CD4-positive, alpha-beta T cell treated with Interleukin-6 for 4 hours (primary cell): ENCODE measurements around the gene KIF3B.
"Not testable (repeated sequence)": the region's sequence is repeated elsewhere in the genome, so short reads cannot be mapped to it uniquely, and the experiment has no call there.

ENCODE experiments used
- DNase-seq: peaks from one replicate; pipeline ENCODE4 v3.0.0-alpha.2; 2020; ENCODE audit warnings: mixed read lengths

KIF3B gene

DNA sequence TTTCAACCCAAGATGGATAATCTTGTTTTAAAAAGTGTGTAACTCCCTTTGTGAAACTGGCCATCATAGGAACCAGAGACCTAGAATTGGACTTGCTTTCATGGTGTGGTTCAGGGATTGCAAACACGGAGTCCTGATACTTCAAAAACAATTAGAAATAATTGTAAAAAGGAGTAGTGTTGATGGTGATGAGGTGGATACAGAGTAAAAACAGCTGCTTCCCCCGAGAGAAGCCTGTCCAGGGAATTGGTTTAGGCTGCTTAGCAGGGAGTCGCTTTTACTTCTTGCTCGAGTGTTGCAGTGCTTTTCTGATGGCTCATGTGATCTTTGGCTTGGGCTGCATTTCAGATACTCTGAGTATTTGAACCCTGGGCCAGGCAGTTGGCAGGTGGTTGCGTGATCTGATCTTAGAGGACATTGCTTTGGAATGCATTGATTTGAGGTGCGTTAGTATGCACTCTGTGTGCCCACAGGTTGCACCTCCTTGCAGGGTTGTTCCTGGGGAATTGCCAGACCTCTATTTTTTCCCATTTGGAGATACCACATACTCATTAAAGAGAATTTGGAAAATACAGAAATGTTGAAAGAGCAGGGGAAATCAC is 19.5 kb downstream of the KIF3B start:
- no peak for DNase-seq

DNA sequence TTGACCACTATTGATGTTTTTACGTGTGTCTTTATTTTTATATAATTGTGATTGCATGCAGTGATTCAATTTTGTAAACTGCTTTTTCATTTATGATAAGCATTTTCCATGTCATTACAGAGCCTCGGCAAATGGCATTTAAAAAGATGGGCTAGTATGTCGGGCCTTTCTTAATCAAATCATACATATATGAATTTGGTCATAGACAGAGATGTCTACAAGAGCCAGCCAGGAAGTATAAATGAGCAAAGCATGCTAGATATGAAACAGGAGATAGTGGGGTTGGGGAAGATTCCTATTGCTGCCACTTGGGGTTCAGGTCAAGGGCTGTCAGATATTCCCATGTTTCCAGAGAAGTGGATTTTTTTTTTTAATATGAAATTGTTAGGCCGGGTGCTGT is 20.0 kb downstream of the KIF3B start:
- no peak for DNase-seq

- DNase-seq: no peak
These were observed 23.2 kb downstream of the KIF3B start for GRCh38 chr20:32300647-32301046.

GRCh38 chr20:32301719-32302506 is 24.5 kb downstream of the KIF3B start:
- no peak for DNase-seq

- DNase-seq: no peak
These were observed 25.0 kb downstream of the KIF3B start for GRCh38 chr20:32302507-32302872.

DNA sequence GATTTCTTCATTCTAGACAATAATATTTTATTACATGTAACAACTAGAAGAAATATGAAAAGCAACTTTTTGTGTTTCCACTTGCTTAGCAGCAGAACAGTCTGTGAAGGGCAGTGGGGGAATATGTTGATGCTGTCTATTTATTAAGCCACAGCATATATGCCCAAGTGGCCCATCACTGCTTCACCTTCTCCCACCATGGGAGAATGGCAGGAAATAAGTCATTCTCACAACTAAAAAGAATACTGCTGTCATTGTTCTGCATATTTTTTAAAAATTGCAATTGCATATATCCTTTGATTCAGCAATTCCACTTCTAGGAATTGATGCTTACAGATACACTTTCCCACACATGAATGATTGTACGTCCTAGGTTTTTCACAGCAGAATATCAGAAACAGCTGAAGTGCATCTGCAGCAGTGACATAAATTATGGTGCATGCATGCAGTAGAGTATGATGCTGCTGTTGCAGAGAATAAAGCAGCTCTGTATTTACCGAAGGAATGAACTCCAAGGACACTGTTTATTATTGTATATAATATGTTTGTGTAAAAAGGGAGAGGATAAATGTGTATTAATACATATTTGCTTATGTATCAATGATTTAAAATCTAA is 26.8 kb downstream of the KIF3B start:
- no peak for DNase-seq

DNA sequence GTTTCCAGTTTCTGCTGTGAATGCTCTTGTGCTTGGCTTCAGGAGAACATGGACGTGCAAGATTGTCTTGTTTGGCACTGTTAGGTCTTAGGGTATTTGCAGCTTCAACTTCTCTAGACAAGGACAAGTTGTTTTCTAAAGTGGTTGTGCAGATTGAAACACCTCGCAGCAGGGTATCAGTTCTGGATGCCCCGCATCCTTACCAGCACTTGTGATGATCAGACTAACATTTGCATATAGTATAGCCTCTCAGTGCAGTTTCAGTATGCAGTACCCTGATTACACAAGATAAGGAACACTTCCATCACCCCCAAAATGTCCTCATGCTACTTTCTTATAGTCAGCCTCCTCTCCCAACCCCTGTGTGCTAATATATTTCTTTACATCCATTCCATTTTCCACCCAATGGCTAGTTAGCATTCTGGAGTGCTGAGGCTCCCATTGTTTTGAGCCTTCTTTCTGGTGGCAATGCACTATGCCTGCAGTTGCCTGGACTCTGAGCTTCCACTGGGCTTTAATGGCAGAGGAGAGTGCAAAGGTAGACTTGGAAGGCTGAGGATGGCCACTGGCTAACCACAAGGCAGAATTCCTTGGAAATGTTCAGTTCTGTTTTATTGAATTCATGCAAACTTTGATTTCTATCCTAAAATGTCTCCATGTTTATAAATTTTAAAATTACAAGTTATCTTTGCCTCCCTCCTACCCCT is 35.4 kb downstream of the KIF3B start:
- no peak for DNase-seq

GRCh38 chr20:32314768-32315167 is 37.3 kb downstream of the KIF3B start:
- DNase-seq: no peak

DNA sequence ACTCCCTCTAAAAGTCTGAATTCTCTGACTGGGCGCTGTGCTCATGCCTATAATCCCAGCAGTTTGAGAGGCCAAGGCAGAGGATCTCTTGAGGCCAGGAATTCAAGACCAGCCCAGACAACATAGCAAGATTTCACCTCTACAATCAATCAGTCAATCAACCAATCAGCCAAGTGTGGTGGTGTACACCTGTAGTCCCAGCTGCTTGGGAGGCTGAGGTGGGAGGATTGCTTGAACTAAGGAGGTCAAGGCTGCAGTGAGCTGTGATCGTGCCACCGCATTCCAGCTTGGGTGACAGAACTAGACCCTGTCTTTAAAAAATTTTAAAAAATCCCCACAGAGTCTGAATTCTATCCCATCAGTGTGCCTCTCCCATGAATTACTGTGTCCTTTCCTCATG is 37.9 kb downstream of the KIF3B start:
- DNase-seq: no peak

GRCh38 chr20:32315891-32316290 is 38.4 kb downstream of the KIF3B start:
- DNase-seq: no peak

DNA sequence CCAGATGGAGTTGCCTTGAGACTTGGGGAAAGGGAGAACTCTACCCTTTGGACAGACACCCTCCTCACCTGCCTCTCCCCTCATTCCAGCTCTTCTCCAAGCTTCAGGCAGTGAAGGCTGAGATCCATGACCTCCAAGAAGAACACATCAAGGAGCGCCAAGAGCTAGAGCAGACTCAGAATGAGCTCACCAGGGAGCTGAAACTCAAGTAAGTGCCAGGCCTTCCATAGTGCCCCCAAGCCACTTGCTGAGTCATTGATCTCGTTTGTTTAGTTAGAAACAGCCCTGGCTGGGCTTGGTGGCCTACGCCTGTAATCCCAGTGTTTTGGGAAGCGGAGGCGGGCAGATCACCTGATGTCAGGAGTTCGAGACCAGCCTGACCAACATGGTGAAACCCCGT is 39.2 kb downstream of the KIF3B start:
- DNase-seq: no peak

- DNase-seq: no peak
These were observed 41.6 kb downstream of the KIF3B start for GRCh38 chr20:32319100-32319499.

DNA sequence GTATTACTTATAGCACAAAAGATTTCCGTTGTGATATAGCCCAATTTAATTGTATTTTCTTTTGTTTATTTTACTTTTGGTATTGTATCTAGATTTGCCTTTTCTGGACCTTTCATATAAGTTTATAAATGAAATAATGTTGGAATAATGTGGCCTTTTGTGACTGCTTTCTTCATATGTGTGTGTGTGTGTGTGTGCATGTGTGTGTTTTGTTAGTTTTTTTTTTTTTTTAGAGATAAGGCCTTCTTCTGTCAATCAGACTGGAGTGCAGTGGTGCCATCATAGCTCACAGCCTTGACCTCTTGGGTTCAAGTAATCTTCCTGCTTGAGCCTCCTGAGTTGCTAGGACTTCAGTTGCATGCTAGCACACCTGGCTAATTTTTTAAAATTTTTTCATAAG is 42.9 kb downstream of the KIF3B start:
- no peak for DNase-seq

DNA sequence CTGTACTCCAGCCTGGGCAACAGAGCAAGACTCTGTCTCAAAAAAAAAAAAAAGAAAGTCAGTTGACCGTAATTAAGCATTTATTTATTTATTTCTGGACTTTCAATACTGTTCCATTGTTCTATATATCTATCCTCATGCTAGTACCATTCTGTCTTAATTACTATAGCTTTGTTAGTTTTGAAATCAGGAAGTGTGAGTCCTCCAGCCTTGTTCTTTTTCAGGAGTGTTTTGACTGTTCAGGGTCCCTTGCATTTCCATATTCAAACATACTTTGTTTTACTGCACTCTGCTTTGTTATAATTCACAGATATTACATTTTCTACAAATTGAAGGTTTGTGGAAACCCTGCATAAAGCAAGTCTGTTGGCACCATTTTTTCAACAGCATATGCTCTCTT is 43.9 kb downstream of the KIF3B start:
- no peak for DNase-seq

DNA sequence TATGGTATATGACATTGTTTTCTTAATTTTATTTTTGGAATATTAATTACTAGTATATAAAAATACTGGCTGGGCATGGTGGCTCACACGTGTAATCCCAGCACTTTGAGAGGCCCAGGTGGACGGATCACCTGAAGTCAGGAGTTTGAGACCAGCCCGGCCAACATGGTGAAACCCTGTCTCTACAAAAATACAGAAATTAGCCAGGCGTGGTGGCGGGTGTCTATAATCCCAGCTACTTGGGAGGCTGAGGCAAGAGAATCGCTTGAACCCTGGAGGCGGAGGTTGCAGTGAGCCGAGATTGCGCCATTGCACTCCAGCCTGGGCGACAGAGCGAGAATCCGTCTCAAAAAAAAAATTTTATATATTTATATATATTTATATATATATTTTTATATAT is 44.8 kb downstream of the KIF3B start:
- not testable (repeated sequence) for DNase-seq

- DNase-seq: not testable (repeated sequence)
These were observed 46.3 kb downstream of the KIF3B start for GRCh38 chr20:32323761-32324160.

DNA sequence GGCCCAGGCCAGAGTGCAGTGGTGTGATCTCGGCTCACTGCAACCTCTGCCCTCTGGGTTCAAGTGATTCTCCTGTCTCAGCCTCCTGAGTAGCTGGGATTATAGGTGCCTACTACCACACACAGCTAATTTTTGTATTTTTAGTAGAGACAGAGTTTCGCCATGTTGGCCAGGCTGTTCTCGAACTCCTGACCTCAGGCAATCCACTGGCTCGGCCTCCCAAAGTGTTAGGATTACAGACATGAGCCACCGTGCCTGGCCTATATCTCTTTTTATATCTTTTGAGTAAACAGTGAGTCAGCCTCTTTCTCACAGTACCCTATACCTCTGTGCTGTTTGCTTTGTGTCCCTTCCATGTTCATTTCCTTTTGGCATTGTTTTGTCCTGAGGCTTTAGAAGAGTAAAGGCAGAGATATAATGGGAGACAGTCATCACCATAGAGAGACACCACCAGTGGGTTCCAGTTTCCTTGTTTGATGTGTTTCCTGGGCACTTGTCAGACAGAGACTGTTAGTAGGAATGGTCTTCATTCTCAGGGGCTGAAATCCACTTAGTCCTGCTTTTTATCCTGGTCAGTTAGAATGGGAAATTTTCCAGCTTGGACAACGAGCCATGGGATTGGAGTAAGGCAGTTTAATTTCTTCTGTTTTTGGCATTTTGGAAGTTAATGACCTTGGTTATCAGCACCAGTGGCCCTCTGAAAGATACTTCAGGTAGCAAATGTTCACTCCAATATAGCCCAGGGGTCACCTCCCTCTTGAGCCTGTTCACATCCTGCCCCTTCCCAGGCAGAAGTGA is 48.5 kb downstream of the KIF3B start:
- no peak for DNase-seq

DNA sequence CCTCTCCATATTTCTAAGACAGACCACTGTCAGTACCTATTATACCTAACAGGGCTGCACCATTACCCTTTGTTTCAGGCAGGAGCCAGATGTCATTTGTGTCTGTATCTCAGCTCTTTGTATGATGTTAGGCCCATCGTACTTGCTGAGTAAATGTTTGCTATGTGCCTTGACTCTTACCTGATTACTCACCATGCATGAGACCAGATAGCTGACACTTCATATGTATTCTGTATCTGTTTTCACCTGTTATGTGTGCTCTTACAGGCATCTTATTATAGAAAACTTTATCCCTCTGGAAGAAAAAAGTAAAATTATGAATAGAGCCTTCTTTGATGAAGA is 49.0 kb downstream of the KIF3B start:
- DNase-seq: no peak

DNA sequence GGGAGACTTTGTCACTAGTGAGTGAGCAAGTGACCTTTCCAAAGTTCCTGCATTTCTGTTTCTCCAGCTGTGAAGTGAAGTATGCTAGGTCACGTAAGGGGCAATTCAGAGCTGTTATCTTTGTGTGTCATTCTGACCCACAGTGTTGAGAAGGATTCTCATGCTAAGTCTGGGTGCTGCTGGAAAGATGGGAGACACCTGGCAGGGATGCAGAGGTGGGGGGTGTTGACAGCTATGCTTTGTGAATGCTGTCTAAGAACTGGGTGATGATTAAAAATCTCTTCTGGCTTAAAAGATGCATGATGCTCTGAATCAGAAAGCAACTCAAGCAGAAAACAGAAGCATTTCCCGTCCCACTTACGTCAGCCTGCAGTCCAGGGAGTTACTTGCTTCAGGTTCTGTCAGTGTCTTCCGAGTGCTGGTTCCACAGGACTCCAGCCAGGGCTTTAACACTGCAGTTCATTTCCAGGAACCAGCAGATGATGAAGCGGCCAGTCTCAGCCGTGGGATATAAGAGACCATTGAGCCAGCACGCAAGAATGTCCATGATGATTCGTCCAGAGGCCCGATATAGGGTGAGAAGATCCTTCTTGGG is 49.7 kb downstream of the KIF3B start:
- no peak for DNase-seq

GRCh38 chr20:32329817-32330554 is 52.5 kb downstream of the KIF3B start:
- DNase-seq: no peak

- DNase-seq: no peak
These were observed 53.1 kb downstream of the KIF3B start for GRCh38 chr20:32330555-32330897.

GRCh38 chr20:32332614-32333013 is 55.2 kb downstream of the KIF3B start:
- no peak for DNase-seq
